Activated CD4-positive, alpha-beta T cell treated with anti-CD3 and anti-CD28 coated beads, Interleukin-2, amount 50 U/mL, for 48 hours (primary cell): ENCODE measurements around the gene PRPSAP2.
A peak's percentile ranks its signal among the peaks of the same experiment; 100 is the strongest.

Source experiments
- DNase-seq, 2 experiments: peaks; one replicate each; pipeline ENCODE4 v3.0.0-alpha.2; 2020

Gene PRPSAP2

DNA sequence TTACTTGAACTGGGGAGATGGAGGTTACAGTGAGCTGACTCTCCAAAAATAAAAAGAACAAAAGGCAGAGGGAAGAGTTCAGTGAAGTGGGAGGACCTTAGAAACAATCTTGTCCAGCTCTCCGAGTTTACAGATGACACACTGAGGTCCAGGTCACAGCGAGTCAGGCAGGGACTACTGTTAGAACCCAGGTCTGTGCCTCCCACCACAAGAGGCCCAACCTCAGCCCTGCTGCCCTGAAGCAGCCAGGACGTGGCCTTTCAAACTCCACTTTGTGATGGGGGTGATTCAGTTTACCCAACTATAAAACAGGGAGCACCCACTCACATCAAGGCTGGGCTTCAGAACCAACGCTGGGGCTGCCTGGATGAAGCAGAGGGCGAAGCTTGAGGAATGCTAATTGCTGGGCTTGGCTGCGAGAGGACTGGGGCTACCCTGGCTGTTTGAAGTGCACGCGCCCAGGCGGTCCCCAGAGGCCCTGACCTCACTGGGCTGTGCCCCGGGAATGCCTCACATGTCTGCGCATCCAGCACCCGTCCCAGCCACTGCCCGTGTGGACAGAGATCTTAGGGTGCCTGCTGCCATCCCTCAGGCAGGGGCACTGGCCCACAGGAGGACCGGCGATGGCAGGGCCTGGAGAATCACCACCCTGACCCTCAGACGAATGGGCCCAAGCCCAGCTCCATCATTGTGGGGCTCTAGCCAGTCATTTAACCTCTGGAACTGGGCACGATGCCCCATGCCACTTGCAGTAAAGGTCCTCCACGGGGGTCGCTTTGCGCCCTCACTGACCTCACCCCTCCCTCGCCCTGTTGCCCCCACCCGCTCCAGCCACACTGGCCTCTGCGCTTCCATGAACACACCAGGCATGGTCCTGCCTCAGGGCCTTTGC is 105.4 kb downstream of the PRPSAP2 start:
- no peak for DNase-seq

DNA sequence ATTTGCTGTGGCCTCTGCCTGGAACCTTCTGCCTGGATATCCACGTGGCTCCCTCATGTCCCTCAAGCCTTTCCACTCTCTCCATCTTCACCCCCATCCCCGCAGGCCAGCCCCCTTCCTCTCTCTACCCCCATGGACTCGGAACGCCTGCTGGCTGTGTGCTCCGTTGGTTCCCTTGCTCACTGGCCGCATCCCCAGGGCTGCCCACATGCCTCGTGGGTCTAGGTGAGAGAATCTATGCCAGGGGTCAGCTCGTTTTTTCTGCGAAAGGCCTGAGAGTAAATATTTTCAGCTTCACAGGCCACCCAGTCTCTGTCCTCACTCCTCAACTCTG is 106.1 kb downstream of the PRPSAP2 start:
- no peak for DNase-seq

DNA sequence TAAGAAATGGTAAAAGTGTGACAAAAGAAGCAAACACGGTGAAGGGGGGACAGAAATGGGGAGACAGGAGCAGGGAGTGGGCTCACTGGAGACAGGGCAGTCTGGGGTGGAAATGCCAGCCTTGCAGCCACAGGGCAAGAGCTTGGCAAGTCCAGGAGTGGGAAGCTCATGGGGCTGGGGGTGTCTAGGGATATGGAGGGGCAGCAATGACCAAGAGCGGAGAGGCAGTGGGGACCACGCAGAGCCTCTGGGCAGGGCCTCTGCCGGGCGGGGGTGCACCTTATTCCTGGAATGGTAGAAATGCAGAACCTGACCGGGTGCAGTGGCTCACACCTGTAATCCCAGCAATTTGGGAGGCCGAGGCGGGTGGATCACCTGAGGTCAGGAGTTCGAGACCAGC is 106.6 kb downstream of the PRPSAP2 start:
- no peak for DNase-seq

DNA sequence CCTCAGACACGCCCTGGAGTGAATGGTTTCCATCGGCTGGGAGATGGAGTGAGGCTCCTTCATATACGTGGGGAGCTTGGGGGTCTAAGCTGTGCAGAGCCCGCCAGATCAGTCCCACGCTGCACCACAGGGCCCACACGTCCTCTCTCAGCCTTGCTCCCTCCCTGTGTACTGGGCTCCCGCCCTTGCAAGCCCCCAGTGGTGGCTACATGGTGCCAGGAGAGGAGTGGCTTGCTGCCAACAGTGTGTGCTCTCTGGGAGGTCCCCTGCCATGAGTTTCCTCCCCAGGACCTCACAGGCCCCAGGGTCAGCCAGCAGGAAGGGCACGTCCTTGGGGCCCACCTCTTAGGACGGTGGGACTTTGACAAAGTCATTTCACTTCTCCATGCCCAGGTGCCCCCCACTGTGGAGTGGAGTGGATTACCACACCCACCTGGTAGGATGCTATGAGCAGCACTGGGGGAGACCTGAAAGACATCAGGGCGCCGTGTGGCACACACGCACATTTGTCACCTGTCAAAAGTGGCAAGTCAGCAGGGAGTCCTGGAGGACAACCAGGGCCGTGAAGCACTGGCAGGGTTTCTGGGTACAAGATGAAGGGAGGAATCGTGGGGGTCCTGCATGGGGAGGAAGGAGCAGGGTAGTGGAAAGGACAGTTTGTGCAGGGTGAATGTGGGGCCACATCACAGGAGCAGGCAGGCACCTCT is 107.8 kb downstream of the PRPSAP2 start:
- no peak for DNase-seq

DNA sequence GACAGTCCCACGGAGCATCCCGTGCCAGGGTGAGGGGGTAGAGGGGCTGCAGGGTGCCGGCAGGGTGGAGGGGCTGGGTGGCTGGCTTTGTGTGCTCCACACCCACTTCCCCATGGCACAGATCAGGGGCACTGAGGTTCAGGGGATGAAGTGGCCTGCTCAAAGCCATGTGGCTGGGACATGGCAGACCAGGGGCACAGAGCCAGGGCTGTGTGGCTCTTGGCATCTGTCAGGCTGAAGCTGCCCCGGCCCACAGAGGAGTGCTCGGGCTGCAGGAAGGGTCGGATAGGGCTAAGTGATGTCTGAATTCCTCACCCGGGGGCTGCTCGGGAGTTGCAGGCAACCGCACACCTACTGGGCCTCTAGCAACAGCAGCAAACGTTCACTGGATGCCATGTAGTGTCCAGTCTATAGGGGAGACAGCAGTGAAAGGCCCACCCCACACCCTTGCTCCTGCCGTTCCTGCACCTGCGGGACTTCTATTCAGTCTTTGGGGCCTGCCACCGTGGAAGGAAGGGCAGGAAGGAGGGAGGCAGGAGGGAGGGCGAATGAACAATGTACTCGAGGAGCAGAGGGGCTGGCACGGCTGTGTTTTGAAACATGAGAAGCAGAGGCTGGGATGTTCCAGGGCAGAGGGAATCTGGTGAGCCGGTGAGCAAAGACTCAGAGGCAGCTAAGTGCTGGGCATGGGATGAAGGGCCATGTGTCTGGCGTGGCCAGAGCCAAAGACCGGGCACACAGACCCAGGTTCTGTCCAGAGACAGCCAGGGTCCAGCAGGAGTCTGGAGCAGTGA is 109.1 kb downstream of the PRPSAP2 start:
- no peak for DNase-seq

DNA sequence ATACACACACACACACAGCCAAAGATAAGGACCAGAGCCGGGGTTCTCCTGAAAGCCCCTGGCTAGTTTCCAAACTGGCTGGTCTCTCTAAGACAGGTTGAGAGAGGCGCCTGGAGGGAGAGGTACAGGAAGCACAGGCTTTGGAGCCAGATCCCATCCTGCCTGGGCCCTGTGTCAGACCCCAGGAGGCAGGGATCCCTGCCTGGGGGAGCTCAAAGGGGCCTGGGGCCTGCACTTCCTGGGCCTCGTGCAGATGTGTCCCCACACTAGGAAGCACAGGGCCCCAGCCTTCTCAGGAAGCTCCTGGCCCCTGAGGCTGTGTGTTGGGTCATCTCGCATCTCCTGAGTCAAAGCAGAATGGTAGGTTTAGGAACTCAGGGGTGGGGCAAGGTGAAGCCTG is 110.0 kb downstream of the PRPSAP2 start:
- DNase-seq: no peak

DNA sequence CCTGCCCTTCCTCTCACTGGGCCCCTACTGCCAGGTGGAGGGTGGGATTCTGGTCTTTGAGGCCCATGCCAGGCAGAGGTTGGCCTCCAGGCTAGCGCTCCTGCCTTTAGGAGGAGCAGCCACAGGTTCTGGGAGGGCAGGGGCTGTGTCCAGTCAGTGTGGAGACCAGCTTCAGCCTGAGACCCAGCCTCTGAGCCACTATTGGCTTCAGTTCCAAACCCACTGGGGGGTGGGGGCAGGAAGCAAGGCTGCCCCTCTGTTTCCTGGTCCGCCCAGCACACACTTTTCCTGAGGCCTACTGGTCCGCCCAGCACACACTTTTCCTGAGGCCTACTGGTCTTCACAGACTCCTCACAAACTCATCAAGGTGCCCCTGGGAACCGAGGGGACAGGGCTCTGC is 110.4 kb downstream of the PRPSAP2 start:
- no peak for DNase-seq

DNA sequence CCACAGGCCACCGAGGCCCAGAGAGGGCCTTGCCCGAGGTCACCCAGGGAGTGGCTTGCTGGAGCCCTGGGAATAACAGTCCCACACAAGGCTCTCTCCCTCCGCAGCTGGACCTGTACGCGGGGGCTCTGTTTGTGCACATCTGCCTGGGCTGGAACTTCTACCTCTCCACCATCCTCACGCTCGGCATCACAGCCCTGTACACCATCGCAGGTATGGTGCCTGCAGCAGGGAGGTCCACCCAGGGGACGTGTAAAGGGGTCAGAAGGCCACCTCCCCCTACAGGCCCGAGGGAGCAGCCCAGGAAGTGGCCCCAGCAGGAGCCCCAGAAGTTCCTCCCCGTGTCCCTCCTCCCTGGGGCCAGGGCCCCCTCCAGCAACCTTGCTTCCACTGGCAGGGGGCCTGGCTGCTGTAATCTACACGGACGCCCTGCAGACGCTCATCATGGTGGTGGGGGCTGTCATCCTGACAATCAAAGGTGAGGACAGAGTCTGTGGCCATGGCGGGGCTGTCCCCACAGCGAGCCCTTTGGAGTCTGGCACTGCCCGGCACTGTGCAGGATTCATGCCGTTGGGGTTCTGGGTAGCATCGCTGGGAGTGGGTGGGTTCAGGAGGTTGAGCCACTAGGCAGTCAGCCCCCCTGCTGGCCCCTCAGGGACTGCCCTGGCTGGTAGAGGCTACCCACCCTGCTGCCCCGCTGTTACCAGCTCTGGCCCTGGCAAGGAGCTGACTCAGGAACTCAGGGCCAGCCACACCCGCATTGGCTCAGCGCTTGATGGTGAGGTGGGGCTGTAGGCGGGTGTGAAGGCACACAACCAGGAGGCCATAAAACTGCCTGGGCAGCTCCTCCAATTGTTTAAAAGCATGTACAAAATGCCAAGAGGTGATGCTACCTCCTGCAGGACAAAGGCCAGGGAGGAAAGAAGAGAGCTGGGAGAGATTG is 111.3 kb downstream of the PRPSAP2 start:
- no peak for DNase-seq

DNA sequence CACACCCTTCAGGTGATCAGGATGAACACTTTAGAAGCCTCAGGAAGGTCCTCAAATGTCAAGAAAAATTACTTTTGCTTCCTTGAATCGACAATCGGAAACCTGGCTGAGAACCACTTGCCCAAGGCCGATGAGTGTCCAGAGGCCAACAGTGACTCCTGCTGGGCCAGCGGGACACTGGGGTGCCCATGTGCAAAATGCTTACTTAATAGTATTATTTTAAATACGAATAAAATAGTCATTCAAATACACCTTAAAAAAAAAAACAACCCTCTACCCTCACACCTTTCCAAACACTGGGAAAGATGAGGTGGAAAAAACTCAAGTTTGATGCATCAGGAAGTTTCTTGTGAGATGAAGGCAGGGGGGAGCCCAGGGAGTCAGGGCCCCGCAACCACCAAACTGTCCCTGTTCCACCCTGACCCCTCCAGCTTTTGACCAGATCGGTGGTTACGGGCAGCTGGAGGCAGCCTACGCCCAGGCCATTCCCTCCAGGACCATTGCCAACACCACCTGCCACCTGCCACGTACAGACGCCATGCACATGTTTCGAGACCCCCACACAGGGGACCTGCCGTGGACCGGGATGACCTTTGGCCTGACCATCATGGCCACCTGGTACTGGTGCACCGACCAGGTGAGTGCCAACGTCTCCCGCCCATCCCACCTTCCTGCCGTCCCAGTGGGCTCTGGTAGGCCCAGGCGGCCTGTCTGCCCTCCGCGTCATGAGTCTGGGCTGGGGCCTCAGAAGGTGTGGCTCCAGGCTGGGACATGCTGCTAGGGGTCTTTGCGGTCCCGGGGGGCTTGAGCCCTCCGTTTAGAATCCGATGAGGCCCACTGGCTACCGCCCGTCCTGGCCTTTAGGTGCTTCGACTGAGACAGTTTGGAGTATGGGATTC is 112.9 kb downstream of the PRPSAP2 start:
- DNase-seq: no peak

DNA sequence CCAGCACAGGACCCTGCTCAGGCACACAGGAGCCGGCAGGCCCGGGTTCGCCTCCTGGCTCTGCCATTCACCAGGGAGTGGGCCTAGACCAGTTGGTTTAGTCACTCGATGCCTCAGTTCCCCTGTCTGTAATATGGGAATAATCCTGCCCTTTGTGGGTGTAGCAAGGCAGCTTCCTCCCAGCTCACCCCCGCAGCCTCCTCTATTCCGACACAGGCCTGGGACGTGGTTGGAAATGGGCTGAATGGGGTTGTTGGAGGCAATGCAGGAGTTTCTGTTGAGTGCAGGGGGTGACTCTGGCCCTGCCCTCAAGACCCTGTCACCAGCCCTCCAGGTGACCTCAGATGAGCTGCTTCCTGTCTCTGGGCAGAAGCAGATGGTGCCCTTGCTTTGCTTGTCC is 113.9 kb downstream of the PRPSAP2 start:
- DNase-seq: no peak

DNA sequence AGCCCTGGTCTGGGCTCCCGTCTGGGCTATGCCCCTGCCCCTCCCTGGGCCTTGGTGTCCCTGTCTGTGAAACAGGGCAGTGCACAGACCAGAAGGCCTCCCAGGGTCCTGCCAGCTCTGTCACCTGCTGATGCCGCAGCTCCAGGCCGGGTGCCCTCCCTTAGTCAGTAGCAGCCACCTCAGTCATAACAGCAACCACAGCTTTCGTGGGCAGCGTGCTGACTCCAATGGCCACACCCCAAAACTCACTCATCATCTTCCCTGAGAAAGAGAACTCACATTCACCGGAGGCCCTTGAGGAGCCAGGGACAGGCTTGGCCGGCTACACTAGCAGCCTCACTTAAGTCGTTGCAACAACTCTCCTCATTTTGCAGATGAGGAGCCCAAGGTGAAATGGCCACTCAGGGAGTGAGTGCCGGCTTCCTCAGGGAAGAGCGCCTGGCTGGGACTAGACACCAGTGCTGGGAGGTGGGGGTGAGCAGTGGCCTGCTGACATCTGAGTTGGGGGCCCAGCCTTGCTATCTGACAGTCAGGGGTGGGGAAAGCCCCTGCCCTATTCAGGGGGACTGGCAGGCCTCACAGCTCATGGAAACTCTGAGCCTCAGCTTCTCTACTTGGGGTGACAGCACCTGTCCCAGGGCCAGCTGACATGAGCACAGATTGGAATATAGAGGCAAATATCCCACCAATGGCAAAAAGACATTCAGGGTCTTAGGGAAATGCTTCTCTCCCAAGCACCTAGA is 116.6 kb downstream of the PRPSAP2 start:
- DNase-seq: peak; percentile 40 to 56

DNA sequence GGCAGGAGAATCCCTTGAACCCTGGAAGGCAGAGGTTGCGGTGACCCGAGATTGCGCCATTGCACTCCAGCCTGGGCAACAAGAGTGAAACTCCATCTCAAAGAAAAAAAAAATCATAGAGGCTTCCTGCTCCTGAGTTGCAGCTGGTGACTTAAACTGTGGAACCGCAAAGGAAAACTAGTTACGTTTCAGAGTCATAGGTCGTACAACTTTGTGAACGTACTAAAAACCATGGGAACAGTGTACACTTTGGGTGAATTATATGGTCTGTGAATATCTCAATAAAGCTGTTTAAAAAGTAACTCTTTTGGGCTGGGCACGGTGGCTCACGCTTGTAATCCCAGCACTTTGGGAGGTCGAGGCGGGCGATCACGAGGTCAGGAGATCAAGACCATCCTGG is 117.7 kb downstream of the PRPSAP2 start:
- DNase-seq: no peak

DNA sequence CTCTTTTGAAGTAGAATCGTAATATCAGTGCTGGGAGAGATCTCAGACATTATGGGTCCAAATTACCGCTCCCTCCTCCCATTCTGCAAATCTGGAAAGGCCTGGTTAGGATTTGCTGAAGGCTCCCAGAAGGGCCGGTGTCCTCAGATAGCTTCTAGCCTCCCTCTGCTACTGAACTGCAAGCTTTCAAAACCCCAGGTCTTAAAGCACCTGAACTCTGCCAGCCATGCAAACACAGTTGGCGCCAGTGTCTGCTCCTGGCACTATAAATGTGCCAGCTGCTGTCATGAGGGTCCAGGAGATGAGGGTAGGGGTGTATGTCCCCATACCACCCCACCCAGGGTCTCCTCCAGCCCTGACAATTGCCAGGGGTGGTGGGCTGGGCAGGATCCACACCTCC is 118.3 kb downstream of the PRPSAP2 start:
- no peak for DNase-seq

DNA sequence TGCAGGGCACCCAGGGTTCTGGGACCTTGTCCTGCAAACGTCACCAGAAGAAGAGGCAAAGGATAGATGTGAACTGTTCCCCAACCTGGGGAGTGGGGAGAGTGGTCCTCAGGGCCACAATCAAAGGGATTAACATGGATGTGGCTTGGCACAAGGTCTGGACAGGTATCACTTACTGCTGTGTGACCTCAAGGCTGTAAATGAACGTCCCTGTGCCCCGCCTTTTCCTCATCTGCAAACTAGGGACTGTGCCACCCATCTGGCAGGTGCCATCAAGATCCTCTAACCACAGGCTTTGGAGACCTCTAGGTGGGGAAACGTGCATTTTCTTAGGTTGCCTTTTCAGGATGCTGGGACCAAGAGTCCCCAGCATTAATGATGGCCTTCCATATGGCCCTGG is 119.1 kb downstream of the PRPSAP2 start:
- no peak for DNase-seq

DNA sequence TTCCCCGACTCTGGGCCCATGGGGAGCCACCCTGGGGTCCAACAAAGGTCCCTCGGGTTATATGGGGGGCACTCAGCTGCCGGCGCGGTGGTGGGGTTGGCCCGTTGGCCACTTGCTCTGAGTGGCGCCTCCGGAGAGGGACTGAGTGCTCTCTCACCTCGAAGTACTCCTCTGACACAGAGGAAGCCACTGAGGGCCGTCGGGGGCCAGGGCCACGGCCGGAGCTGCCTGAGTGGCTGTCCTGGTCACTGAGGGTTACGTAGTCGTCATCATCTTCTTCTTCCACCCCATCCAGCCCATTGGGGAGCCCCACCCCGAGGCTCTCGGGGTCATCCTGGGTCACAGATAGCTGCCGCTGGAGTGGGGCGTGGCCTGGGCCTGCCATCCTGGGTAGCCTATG is 119.7 kb downstream of the PRPSAP2 start:
- no peak for DNase-seq

DNA sequence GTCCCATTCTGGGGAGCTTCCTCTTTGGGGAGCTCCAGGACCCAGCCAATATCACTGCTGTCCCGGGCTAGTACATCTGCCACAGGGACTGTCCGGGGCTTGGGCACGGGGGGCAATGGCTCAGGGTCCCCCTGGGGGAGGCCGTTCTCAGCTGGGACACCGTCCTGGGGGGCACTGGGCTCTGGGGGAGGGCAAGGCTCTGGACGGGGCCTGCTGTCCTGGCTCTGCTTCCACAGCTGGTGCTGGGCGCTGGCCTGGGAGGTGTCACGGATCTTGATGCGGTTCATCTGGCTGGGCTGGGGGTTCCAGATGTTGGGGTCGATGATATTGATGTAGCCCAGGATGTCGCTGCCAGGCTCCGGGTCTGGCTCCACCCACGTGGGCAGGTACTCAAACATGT is 120.1 kb downstream of the PRPSAP2 start:
- no peak for DNase-seq

DNA sequence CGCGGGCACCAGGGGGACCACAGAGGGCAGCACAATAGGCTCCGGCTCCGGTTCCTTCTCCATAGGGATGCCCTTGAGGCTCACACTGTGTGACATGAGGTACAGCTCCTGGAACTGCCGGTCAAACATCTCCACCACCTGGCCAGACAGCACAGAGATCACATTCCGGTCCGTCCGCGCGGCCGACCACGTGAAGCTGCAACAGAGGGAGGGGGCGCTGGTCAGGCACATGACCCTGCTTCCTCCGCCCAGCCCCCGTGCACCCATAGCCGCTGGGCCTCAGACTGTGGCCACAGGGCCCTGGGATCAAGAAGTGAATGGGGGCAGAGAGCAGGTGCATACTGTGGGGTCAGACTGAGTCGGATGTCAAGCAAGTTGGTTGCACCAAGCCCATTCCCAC is 120.7 kb downstream of the PRPSAP2 start:
- no peak for DNase-seq
